Endodermal cell (in vitro differentiated cells): ENCODE measurements around the gene RHOB. TPM values are rescaled to one million over a fixed set of nuclear protein-coding genes. Genes with fewer than 3 reads are reported as not detected.

Experiments used
- DNase-seq: peaks from one replicate; pipeline ENCODE4 v3.0.0-alpha.2; 2017
- H3K27ac ChIP-seq: 2 replicates; pipeline ENCODE4 v1.5.1; 2013; ENCODE audit warnings: mild to moderate bottlenecking, low read depth, low read length, moderate library complexity
- H3K27me3 ChIP-seq: 2 replicates; pipeline ENCODE4 v1.6.1; 2013; ENCODE audit warnings: mild to moderate bottlenecking, low read length, moderate library complexity; ENCODE audit not compliant: insufficient read depth, control insufficient read depth, poor library complexity, severe bottlenecking
- H3K36me3 ChIP-seq: 2 replicates; pipeline ENCODE4 v1.7.0; 2013; ENCODE audit warnings: mild to moderate bottlenecking, low read length, moderate library complexity; ENCODE audit not compliant: control insufficient read depth, insufficient read depth
- H3K4me1 ChIP-seq: one replicate; pipeline ENCODE4 v1.7.0; 2013; ENCODE audit warnings: low read length; ENCODE audit not compliant: control insufficient read depth, insufficient read depth
- H3K4me3 ChIP-seq: 2 replicates; pipeline ENCODE4 v1.5.1; 2013; ENCODE audit warnings: mild to moderate bottlenecking, low read length, moderate library complexity
- H3K9ac ChIP-seq: 2 replicates; pipeline ENCODE4 v1.6.1; 2013; ENCODE audit warnings: mild to moderate bottlenecking, low read length, moderate library complexity; ENCODE audit not compliant: poor library complexity, severe bottlenecking; ENCODE audit errors: extremely low read depth
- H3K9me3 ChIP-seq: 2 replicates; pipeline ENCODE4 v1.6.1; 2013; ENCODE audit warnings: mild to moderate bottlenecking, low read length, moderate library complexity; ENCODE audit not compliant: control insufficient read depth
- H3K27ac Mint-ChIP-seq: 2 replicates; pipeline ENCODE4 v1.8.0; 2020; ENCODE audit warnings: mixed read lengths
- H3K27me3 Mint-ChIP-seq: 2 replicates; pipeline ENCODE4 v1.8.0; 2021; ENCODE audit warnings: mild to moderate bottlenecking, mixed read lengths; ENCODE audit not compliant: insufficient read depth
- H3K36me3 Mint-ChIP-seq: 2 replicates; pipeline ENCODE4 v1.8.0; 2020; ENCODE audit warnings: low read depth, mixed read lengths
- H3K4me1 Mint-ChIP-seq: 2 replicates; pipeline ENCODE4 v1.8.0; 2020; ENCODE audit warnings: mixed read lengths
- H3K4me3 Mint-ChIP-seq: 2 replicates; pipeline ENCODE4 v1.8.0; 2020; ENCODE audit warnings: mild to moderate bottlenecking, moderate library complexity, mixed read lengths
- H3K9me3 Mint-ChIP-seq: 2 replicates; pipeline ENCODE4 v1.8.0; 2020; ENCODE audit warnings: mild to moderate bottlenecking, mixed read lengths
- CTCF ChIP-seq: fragments of 200-600 bp; sonication (generic); conservative IDR thresholded peaks from 2 replicates; pipeline ENCODE4 v1.5.0; 2021; ENCODE audit warnings: antibody characterized with exemption, mild to moderate bottlenecking
- WGBS, 2 experiments: methylation state at CpG; one replicate each; pipeline versions ENCODE4 v1.1.5 to v1.1.7; 2013; ENCODE audit warnings: missing lambda C conversion rate in 2 of 2, mixed read lengths in 1 of 2; ENCODE audit not compliant: insufficient coverage in 1 of 2, insufficient read length in 1 of 2; 5-methylcytosine and 5-hydroxymethylcytosine counted together
- total RNA-seq, 2 donors: library from RNA; stranded (reverse); fragmentation: NEBNext Ultra II Directional in 1 of 2; extraction: Animal tissue kit (Norgen Biotek cat#: 25700) in 1 of 2; gene quantifications; 2 replicates in 1 of 2; 3 replicates in 1 of 2; pipeline ENCODE4 v1.2.1, GENCODE V29; 2021

The RHOB gene
- total RNA-seq, 2 donors from 2014 or later = 25.6 to 47.0 TPM

DNA sequence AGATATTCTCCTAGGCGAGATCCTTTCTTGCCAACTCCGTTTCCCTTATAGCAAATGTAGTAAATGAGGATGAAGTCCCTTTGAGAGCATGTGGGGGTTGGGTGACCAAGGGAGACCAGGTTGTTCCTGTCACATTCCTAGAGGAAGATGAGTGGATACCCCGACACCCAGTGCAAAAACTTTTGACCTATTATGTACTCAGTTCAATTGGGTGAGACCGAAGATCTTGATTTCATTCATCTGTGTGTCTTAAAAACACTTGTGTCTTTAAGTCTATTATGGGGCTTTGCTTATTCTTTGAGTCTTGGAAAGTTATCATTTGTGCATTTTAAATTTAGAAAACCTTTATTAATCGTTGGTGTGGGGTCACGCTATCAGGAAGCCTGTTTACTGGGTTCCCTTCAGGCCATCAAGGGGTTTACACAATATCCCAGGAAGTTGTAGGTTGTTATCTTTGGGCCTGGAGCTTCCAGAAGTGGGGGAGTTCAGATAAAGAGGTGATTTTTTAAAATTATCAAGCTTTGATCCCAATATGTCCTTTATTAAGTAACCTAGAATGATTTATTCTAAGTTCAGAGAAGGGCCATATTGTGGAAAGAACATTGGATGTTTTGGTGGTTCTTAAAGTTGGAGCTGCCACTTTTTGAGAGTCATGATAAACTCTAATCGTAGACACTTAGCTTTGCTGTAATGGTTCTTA, 2.8 kb downstream of the RHOB start:
- peak; percentile 35 for TF ChIP-seq CTCF
- no peaks in the 10 kb centered on the region for H3K27me3 Mint-ChIP-seq
- H3K4me3 Mint-ChIP-seq = peak overlapping the region; percentile 90
- H3K9ac ChIP-seq = peak overlapping the region; percentile 86
- H3K9me3 ChIP-seq = no peaks in the 10 kb centered on the region
- 56 to 64% methylated on average over 5 to 7 of the region's 7 CpGs for WGBS, 2 experiments
- peaks cover 45% of the 10 kb centered on the region for H3K4me1 Mint-ChIP-seq
- H3K9me3 Mint-ChIP-seq = no peaks in the 10 kb centered on the region
- H3K4me3 ChIP-seq = peak overlapping the region; percentile 90
- peaks cover 18% of the 10 kb centered on the region for H3K4me1 ChIP-seq
- no peaks in the 10 kb centered on the region for H3K27me3 ChIP-seq
- no peak overlapping the region for H3K27ac Mint-ChIP-seq
- H3K27ac ChIP-seq = peak overlapping the region; percentile 78
- DNase-seq = no peak
- no peaks in the 10 kb centered on the region for H3K36me3 Mint-ChIP-seq
- H3K36me3 ChIP-seq = no peaks in the 10 kb centered on the region

DNA sequence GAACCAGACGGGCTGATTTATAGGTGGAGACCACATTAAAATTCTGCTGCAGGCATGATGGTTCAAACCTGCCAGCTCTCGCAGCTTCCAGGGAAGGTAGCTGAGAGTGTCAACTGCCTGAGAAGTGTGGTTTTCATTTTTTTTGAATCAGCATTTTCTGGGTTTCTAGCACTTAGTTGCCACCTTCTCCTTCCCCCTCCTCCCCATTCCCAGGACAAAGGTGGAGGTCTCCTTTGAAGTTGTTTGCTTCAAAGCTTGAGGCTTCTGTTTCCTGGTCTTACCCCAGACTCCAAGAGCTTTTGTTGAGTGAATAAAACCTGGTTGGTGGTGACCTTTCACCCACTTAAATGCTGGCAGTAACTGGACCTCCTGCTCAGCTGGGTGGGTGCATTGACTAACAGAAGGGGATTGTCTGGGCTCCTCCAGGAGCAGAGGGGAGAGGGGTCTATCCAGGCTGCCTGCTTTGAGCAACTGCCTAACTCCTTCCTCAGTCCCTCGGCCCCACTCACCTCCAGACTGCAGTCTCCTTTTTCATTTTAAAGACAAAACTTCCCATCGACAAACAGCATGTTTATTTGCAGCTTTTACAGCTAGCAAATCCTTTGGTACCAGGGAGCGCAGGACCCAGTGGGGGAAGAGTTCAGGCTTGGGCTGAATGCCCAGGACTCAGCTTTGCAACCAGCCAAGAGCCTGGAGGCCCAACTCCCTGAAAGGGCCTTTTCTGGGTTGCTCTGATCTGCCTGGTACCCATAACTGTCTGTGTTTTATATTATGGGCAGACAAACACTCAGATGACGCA, 3.5 kb downstream of the RHOB start:
- peak overlapping the region; percentile 78 for H3K27ac ChIP-seq
- 35 to 45% methylated on average over 5 to 6 of the region's 6 CpGs for WGBS, 2 experiments

GRCh38 chr2:20451000-20451290, 4.1 kb downstream of the RHOB start:
- Mint-ChIP-seq H3K36me3 (no peaks in the 10 kb centered on the region), H3K9me3 (no peaks in the 10 kb centered on the region), H3K27ac (no peak overlapping the region), H3K27me3 (peaks cover 4% of the 10 kb centered on the region), H3K4me3 (peak overlapping the region; percentile 90), H3K4me1 (peaks cover 34% of the 10 kb centered on the region)
- no peak overlapping the region for H3K9ac ChIP-seq
- 78 to 90% methylated on average over 3 of the region's 3 CpGs for WGBS, 2 experiments
- no peaks in the 10 kb centered on the region for H3K27me3 ChIP-seq
- no peaks in the 10 kb centered on the region for H3K9me3 ChIP-seq
- TF ChIP-seq CTCF = no peak
- H3K27ac ChIP-seq = peak overlapping the region; percentile 78
- no peaks in the 10 kb centered on the region for H3K36me3 ChIP-seq
- no peak for DNase-seq
- peak overlapping the region; percentile 90 for H3K4me3 ChIP-seq
- peaks cover 16% of the 10 kb centered on the region for H3K4me1 ChIP-seq

More for the DNA sequence above, 3.5 kb downstream of the RHOB start:
- H3K27me3 Mint-ChIP-seq = peaks cover 4% of the 10 kb centered on the region
- no peaks in the 10 kb centered on the region for H3K27me3 ChIP-seq
- H3K9ac ChIP-seq = no peak overlapping the region
- H3K36me3 ChIP-seq = no peaks in the 10 kb centered on the region
- peak overlapping the region; percentile 85 for H3K27ac Mint-ChIP-seq
- TF ChIP-seq CTCF = no peak
- H3K4me3 Mint-ChIP-seq = peak overlapping the region; percentile 90
- H3K9me3 Mint-ChIP-seq = no peaks in the 10 kb centered on the region
- no peaks in the 10 kb centered on the region for H3K9me3 ChIP-seq
- peak overlapping the region; percentile 90 for H3K4me3 ChIP-seq
- H3K4me1 ChIP-seq = peaks cover 16% of the 10 kb centered on the region
- peaks cover 37% of the 10 kb centered on the region for H3K4me1 Mint-ChIP-seq
- no peaks in the 10 kb centered on the region for H3K36me3 Mint-ChIP-seq
- DNase-seq = peak; percentile 85
